HepG2 (cell line): ENCODE data around the gene RHOC. TPM values are rescaled to one million over a fixed set of nuclear protein-coding genes. Genes with fewer than 3 reads are reported as not detected.

Source experiments
- AGO2 ChIP-seq: fragments of 200-400 bp; formaldehyde crosslinking; optimal IDR thresholded peaks from 2 replicates; pipeline ENCODE3; 2017; ENCODE audit warnings: mild to moderate bottlenecking, low read depth, low read length, moderate library complexity
- CHD2 ChIP-seq: IDR thresholded peaks from 2 replicates; pipeline ENCODE4 v1.6.1; 2011; ENCODE audit warnings: low read depth, low read length, improper control_type of control experiment
- EP300 ChIP-seq, 3 experiments: sonication (generic) in 1 of 3; formaldehyde crosslinking in 1 of 3; IDR thresholded peaks; 2 replicates each; pipeline versions ENCODE4 v1.5.1 to v1.6.1; 2011 to 2020; ENCODE audit warnings: low read depth in 2 of 3, low read length in 2 of 3, borderline replicate concordance in 1 of 3, improper control_type of control experiment in 1 of 3, mild to moderate bottlenecking in 1 of 3, missing genetic modification reagents in 1 of 3, moderate library complexity in 1 of 3
- HNF1B ChIP-seq: sonication (generic); formaldehyde crosslinking; IDR thresholded peaks from 2 replicates; pipeline ENCODE4 v1.5.1; 2020; ENCODE audit warnings: mild to moderate bottlenecking, moderate library complexity, missing genetic modification reagents
- HNF4A ChIP-seq: sonication (generic); formaldehyde crosslinking; IDR thresholded peaks from 2 replicates; pipeline ENCODE4 v1.4.0; 2020; ENCODE audit warnings: missing genetic modification reagents
- NAIF1 ChIP-seq: sonication (generic); formaldehyde crosslinking; IDR thresholded peaks from 2 replicates; pipeline ENCODE4 v1.5.0; 2020; ENCODE audit warnings: mild to moderate bottlenecking, missing genetic modification reagents, borderline replicate concordance
- PAF1 ChIP-seq: IDR thresholded peaks from 2 replicates; pipeline ENCODE4 v1.6.1; 2016; ENCODE audit warnings: missing genetic modification reagents, missing compliant biosample characterization
- PATZ1 ChIP-seq: sonication (generic); formaldehyde crosslinking; IDR thresholded peaks from 2 replicates; pipeline ENCODE4 v1.4.0; 2020; ENCODE audit warnings: missing genetic modification reagents
- SP5 ChIP-seq: IDR thresholded peaks from 2 replicates; pipeline ENCODE4 v1.6.1; 2016; ENCODE audit warnings: low read depth, borderline replicate concordance
- USF2 ChIP-seq, 2 experiments: sonication (generic) in 1 of 2; formaldehyde crosslinking in 1 of 2; IDR thresholded peaks; 2 replicates each; pipeline versions ENCODE4 v1.5.1 to v1.6.1; 2011 to 2020; ENCODE audit warnings: borderline replicate concordance in 1 of 2, low read depth in 1 of 2, low read length in 1 of 2, mild to moderate bottlenecking in 1 of 2, missing genetic modification reagents in 1 of 2, moderate library complexity in 1 of 2
- ZHX1 ChIP-seq: sonication (generic); formaldehyde crosslinking; IDR thresholded peaks from 2 replicates; pipeline ENCODE4 v1.8.1; 2022; ENCODE audit warnings: low read depth, mild to moderate bottlenecking, missing genetic modification reagents
- ZNF687 ChIP-seq: sonication (generic); formaldehyde crosslinking; IDR thresholded peaks from 2 replicates; pipeline ENCODE4 v1.5.1; 2020; ENCODE audit warnings: mild to moderate bottlenecking, missing genetic modification reagents, moderate library complexity
- polyA plus RNA-seq, 8 experiments: library from polyadenylated mRNA; depleted of rRNA in 3 of 8; stranded (reverse) in 7 of 8; unstranded in 1 of 8; fragments of >200 nt; fragmentation: Illumina TruSeq in 4 of 8; extraction: Trizol in 4 of 8; gene quantifications; 2 replicates each; pipeline versions ENCODE4 v1.2.1 to v1.2.3, GENCODE V29; 2011 to 2016; ENCODE audit warnings: low read depth in 4 of 8, missing spikeins in 1 of 8, mixed read lengths in 1 of 8; ENCODE audit not compliant: insufficient read depth in 1 of 8
- total RNA-seq, 5 experiments: library from RNA; depleted of rRNA; stranded (reverse); fragments of >200 nt; fragmentation: Illumina TruSeq; extraction: Trizol; gene quantifications; 2 replicates each; pipeline ENCODE4 v1.2.3, GENCODE V29; 2016; ENCODE audit warnings: low read depth in 1 of 5

The RHOC gene
- total and polyA plus RNA-seq, 2 of the 13 experiments (the other 11 are each of a cell fraction or from before 2014, with no cell fraction given) = 64.3 to 182 TPM

- TF ChIP-seq HNF1B (CRISPR knock-in tag) (peak; percentile 56; the same call in 1 of the 2 replicates), PATZ1 (peak; percentile 83), SP5 (CRISPR knock-in tag) (peak; percentile 61), ZHX1 (CRISPR knock-in tag) (no peak), CHD2 (peak; percentile 58; the same call in 1 of the 2 replicates), PAF1 (CRISPR knock-in tag) (no peak), ZNF687 (CRISPR knock-in tag) (peak; percentile 86), AGO2 (peak; percentile 62), EP300 (IDR thresholded peaks at IDR 0.05; ENCODE audit: low read depth in 2 of 2, low read length in 2 of 2) (peak; percentile 32 to 85; a peak in 2 of 4 replicates), EP300 (CRISPR knock-in tag; IDR thresholded peaks at IDR 0.05; ENCODE audit: borderline replicate concordance) (peak; percentile 67; the same call in 1 of the 2 replicates), USF2 (IDR thresholded peaks at IDR 0.05; ENCODE audit: low read depth, low read length) (peak; percentile 76), USF2 (CRISPR knock-in tag; IDR thresholded peaks at IDR 0.05; ENCODE audit: borderline replicate concordance) (peak; percentile 85; the same call in 1 of the 2 replicates), NAIF1 (CRISPR knock-in tag) (no peak), HNF4A (peak; percentile 94)
Measured at GRCh38 chr1:112698366-112699310, 8.3 kb downstream of the RHOC start (continued).
